Naive thymus-derived CD8-positive, alpha-beta T cell (primary cell): ENCODE results near the gene CLEC16A. TPM values are rescaled to one million over a fixed set of nuclear protein-coding genes. Genes with fewer than 3 reads are reported as not detected.
"Not testable (repeated sequence)": the region's sequence is repeated elsewhere in the genome, so short reads cannot be mapped to it uniquely, and the experiment has no call there.

ENCODE experiments used
- ATAC-seq, 2 donors: fragments of 150-1000 bp; cut with Tn5 transposase in 1 of 2; sonication (Bioruptor Pico), chemical (Tn5 transposase) in 1 of 2; 1 replicate in 1 of 2; 2 replicates in 1 of 2; pipeline ENCODE4 v1.10.0; 2021; ENCODE audit warnings: mild to moderate bottlenecking in 2 of 2, moderate library complexity in 2 of 2
- POLR2A ChIA-PET: fragments of 350-600 bp; sonication (Branson Sonifier 250); formaldehyde crosslinking; loops from one replicate; lab custom pipeline; 2021; ENCODE audit warnings: antibody characterized with exemption; lab: Charles Lee
- DNase-seq, 10 donors: peaks; one replicate each; pipeline versions ENCODE4 v3.0.0 to v3.0.0-alpha.2; 2020 to 2022
- H3K27ac Mint-ChIP-seq, 10 donors: one replicate each; pipeline ENCODE4 v1.8.0; 2020 to 2022; ENCODE audit warnings: mild to moderate bottlenecking in 10 of 10, mixed read lengths in 10 of 10, moderate library complexity in 4 of 10, inconsistent platforms in 1 of 10
- H3K27me3 Mint-ChIP-seq, 5 donors: one replicate each; pipeline ENCODE4 v1.8.0; 2021 to 2022; ENCODE audit warnings: mixed read lengths in 5 of 5
- H3K36me3 Mint-ChIP-seq, 3 donors: one replicate each; pipeline ENCODE4 v1.8.0; 2020 to 2022; ENCODE audit warnings: mixed read lengths in 3 of 3, mild to moderate bottlenecking in 2 of 3, inconsistent platforms in 1 of 3
- H3K4me1 Mint-ChIP-seq, 4 donors: one replicate each; pipeline ENCODE4 v1.8.0; 2021 to 2022; ENCODE audit warnings: mixed read lengths in 4 of 4
- H3K4me3 Mint-ChIP-seq, 10 donors: one replicate each; pipeline ENCODE4 v1.8.0; 2020 to 2022; ENCODE audit warnings: mild to moderate bottlenecking in 10 of 10, mixed read lengths in 10 of 10, moderate library complexity in 6 of 10, inconsistent platforms in 1 of 10
- H3K9me3 Mint-ChIP-seq, 9 donors: one replicate each; pipeline ENCODE4 v1.8.0; 2020 to 2022; ENCODE audit warnings: mixed read lengths in 9 of 9, mild to moderate bottlenecking in 3 of 9, inconsistent platforms in 1 of 9, moderate library complexity in 1 of 9
- polyA plus RNA-seq, 3 donors: library from polyadenylated mRNA; unstranded; fragments of 300-500 nt; fragmentation: Illumina TruSeq; gene quantifications; one replicate each; pipeline ENCODE4 v1.2.3, GENCODE V29; 2021
- total RNA-seq, 8 experiments: library from RNA in 2 of 8; stranded (reverse) in 2 of 8; gene quantifications; one replicate each; pipeline ENCODE4 v1.2.3 and lab custom pipeline; 2021 to 2026

CLEC16A gene
- total and polyA plus RNA-seq, 5 experiments from 2014 or later = 8.5 to 28.8 (median 19.4) TPM

DNA sequence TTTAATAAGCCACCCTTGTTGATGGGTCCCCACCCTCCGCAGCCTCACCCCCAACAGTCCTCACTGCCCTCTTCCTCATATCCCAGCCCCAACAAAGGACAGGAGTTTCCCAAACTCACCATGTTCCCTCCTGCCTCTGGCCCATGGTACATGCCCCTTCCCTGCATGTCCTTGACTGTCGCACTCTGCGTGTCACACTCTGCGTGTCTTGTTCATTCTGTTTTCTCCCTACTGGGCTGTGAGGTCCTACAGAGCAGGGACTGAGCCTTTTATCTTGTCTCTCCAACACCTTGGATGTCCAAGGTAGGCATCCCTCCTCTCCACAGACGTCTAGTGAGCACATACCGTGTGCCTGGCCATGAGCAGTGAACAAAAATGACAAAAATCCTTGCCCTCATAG lies 156.9 kb downstream of the CLEC16A start:
- Mint-ChIP-seq H3K9me3 (no peaks in the 10 kb centered on the region), H3K27me3 (no peaks in the 10 kb centered on the region), H3K4me1 (peaks cover 13 to 39% (median 27%) of the 10 kb centered on the region in 4 donors), H3K27ac (peak overlapping the region in 1 of 10 donors; percentile 47), H3K4me3 (no peak overlapping the region), H3K36me3 (peaks cover 0 to 16% (median 11%) of the 10 kb centered on the region in 3 donors)
- POLR2A ChIA-PET = interaction anchor here (0.6 kb wide), 1 partner anchor 589 kb away, joined by 4 read pairs; no protein-coding TSS in a partner anchor
- DNase-seq (no peak), ATAC-seq (no peak)

DNA sequence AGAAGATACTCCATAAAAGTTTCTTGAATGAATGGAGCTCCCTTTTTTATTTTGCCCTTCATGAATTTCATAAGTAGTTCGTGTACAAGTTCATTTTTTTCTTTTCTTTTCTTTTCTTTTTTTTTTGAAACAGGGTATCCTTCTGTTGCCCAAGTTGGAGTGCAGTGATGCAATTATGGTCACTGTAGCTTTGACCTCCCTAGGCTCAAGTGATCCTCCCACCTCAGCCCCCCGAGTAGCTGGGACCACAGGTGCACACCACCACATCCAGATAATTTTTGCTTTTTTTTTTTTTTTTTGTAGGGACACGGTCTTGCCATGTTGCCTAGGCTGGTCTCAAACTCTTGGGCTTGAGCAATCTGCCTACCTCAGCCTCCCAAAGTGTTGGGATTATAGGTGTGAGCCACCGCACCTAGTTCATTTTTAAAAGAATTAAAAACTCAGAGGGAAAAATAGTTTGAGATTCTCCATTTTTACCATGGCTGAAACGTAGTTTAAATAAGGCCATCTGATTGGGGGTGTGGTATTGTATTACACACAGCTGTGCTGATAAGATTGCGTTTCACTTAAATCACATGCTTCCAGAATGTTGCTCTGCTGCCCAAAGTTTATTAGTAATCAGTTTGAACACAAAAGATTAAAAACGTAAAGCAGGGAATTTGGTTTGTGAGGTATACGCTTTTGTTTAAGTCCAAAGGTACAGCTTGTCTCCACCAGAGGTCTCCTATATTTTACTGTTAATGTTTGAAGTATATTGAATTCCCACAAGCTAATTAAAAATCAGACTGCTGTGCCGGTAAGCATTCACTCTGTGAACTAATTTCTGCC lies 157.5 kb downstream of the CLEC16A start:
- POLR2A ChIA-PET = interaction anchor here (0.6 kb wide), 1 partner anchor 588 kb away, joined by 4 read pairs; no protein-coding TSS in a partner anchor
- no peak for DNase-seq
- ATAC-seq = no peak
- Mint-ChIP-seq H3K4me3 (no peak overlapping the region), H3K9me3 (no peaks in the 10 kb centered on the region), H3K27ac (peak overlapping the region in 1 of 10 donors; percentile 47), H3K27me3 (no peaks in the 10 kb centered on the region), H3K4me1 (peaks cover 13 to 39% (median 27%) of the 10 kb centered on the region in 4 donors), H3K36me3 (peaks cover 0 to 16% (median 11%) of the 10 kb centered on the region in 3 donors)

DNA sequence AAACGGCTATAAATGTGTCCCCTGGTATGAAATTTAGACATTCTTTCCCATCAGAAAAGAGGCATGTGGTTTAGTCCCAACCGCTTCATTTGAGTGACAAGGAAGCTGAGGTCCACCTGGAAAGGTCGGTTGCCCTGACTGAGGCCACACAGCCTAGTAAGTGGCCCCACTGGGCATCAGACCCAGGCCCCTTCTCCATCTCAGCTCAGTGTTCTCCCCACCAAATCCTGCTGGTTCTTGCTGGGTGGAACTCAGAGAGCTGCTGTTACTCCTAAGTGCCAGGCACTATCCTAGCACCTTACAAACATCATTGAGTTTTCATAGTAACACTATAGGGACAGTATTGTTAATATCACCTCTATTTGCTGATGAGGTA lies 158.1 kb downstream of the CLEC16A start:
- POLR2A ChIA-PET = no interaction called here
- no peak for ATAC-seq
- H3K9me3 Mint-ChIP-seq = no peaks in the 10 kb centered on the region
- no peak for DNase-seq
- H3K27me3 Mint-ChIP-seq = no peaks in the 10 kb centered on the region
- peaks cover 0 to 11% (median 11%) of the 10 kb centered on the region in 3 donors for H3K36me3 Mint-ChIP-seq
- H3K27ac Mint-ChIP-seq = no peak overlapping the region
- peaks cover 13 to 39% (median 27%) of the 10 kb centered on the region in 4 donors for H3K4me1 Mint-ChIP-seq
- no peak overlapping the region for H3K4me3 Mint-ChIP-seq

DNA sequence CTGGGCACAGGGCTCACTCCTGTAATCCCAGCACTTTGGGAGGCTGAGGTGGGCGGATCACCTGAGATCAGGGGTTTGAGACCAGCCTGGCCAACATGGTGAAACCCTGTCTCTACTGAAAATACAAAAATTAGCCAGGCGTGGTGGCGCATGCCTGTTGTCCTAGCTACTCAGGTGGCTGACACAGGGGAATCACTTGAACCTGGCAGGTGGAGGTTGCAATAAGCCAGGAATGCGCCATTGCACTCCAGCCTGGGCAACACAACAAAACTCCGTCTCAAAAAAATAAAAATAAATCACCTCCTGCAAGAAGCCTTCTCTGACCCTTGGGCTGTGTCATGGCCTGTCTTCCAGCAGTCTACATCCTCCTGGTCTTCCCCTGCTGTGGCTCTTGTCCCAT lies 158.9 kb downstream of the CLEC16A start:
- H3K9me3 Mint-ChIP-seq, POLR2A ChIA-PET, ATAC-seq, H3K27me3 Mint-ChIP-seq, H3K4me3 Mint-ChIP-seq, DNase-seq: not testable (repeated sequence)
- Mint-ChIP-seq H3K36me3 (peaks cover 0 to 11% (median 6%) of the 10 kb centered on the region in 3 donors), H3K27ac (peak overlapping the region in 2 of 10 donors; percentile 53 to 86), H3K4me1 (peaks cover 13 to 39% (median 27%) of the 10 kb centered on the region in 4 donors)

DNA sequence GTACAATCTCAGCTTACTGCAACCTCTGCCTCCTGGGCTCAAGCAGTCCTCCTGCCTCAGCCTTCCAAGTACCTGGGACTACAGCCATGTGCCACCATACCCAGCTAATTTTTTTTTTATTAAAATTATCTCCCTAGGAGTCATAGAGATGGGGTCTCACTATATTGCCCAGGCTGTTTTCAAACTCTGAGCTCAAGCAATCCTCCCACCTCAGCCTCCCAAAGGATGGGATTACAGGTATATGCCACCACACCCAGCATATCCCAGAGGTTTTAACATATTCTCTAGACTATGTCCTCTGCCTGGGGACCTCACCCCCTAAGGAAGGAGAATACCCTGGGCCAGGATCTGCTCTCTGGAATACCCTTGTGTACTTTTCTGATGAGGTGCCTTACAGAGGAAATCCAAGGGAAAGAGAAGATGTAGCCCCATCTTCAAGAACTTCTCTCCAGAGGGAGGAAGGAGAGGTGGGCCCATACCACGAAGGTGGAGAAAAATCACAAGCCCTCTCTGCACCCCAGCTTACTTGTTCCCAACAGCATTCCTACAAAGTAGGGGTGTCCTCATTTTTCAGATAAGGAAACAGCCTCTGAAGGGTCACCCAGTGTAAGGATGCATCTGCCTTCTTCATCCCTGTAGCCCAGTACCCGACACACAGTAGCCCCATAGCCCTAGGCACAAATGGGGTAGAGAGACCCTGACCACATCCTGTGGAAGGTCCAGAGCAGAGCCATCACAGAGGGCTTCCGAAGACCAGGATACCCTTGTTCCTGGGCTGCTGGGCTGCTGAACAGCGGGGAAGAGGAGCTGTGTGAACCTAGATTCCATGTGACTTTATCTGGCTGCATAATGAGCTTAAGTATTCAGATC lies 160.0 kb downstream of the CLEC16A start:
- peaks cover 0 to 11% (median 6%) of the 10 kb centered on the region in 3 donors for H3K36me3 Mint-ChIP-seq
- H3K4me1 Mint-ChIP-seq = peaks cover 13 to 39% (median 27%) of the 10 kb centered on the region in 4 donors
- ATAC-seq (no peak), DNase-seq (no peak)
- no peaks in the 10 kb centered on the region for H3K9me3 Mint-ChIP-seq
- H3K4me3 Mint-ChIP-seq = no peak overlapping the region
- POLR2A ChIA-PET = interaction anchor here (1.0 kb wide), 1 partner anchor 10 kb away, joined by 3 read pairs; no protein-coding TSS in a partner anchor
- peak overlapping the region in 4 of 10 donors; percentile 46 to 86 (median 66) for H3K27ac Mint-ChIP-seq
- H3K27me3 Mint-ChIP-seq = no peaks in the 10 kb centered on the region

DNA sequence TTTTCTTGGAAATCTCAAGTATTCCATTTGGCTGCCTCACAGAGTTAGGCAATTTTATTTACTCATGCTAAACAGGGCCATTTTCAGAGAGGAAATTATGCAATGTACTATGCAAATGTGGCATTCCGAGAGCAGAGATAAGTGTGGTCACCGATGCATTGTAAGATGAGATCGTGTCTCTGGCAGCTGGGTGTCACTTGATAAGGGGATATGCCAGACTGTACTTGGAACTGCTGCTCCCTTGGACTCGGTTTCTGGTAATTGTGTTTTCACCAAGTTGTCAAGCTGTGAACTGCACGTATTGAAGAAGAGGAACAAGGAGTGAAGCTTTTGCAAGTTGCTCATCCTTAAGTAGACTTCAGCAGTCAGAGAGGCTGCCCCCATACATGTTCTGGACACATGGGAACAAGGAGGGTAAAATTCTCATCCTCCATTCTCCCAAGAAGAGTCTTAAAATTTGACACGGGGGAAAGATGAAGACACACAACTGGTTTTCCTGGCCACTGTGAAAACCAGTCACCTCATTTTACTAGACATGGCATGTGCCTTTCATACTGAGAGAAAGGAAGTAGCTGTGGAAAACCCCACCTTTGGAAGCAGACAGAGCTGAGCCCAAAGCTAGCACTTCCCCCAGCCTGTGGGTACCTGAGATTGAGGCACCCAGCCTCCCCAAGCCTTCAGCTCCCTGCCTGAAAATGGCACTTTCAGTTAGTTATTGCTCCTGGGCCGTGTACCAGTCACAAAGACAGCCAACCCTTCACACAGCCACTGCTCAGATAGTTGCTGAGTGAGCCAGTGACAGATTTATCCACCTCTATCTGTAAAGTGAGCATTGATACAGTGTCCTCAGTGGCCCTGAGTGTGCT lies 160.9 kb downstream of the CLEC16A start:
- H3K4me3 Mint-ChIP-seq = no peak overlapping the region
- H3K9me3 Mint-ChIP-seq = no peaks in the 10 kb centered on the region
- peaks cover 11 to 39% (median 24%) of the 10 kb centered on the region in 4 donors for H3K4me1 Mint-ChIP-seq
- DNase-seq (no peak), ATAC-seq (peak in 1 of 2 donors; percentile 78)
- POLR2A ChIA-PET = interaction anchor here (1.0 kb wide), 1 partner anchor 11 kb away, joined by 3 read pairs; no protein-coding TSS in a partner anchor
- H3K27ac Mint-ChIP-seq = peak overlapping the region in 6 of 10 donors; percentile 7 to 67 (median 37)
- H3K27me3 Mint-ChIP-seq = no peaks in the 10 kb centered on the region
- peaks cover 0 to 7% (median 4%) of the 10 kb centered on the region in 3 donors for H3K36me3 Mint-ChIP-seq

DNA sequence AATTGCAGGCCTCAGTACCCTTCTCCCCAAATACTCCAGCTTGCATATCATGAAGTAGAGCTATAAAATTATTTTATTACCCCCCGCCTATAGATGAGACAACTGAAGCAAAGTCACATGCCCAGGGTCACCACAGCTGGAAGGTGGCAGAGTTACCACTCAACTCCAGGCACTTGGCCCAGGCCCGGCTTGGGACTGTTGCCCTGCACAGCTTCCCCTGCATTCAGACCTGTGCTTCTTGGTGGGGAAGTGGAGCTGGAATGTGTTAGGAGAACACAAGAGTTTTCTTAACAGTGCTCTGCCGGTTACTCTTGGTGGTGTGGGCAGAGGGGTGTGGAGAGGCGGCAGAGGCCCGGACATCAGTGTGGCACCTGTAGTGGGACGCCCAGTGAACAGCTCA lies 162.4 kb downstream of the CLEC16A start:
- H3K9me3 Mint-ChIP-seq = peaks cover 0 to 5% (median 0%) of the 10 kb centered on the region in 9 donors
- no peaks in the 10 kb centered on the region for H3K27me3 Mint-ChIP-seq
- POLR2A ChIA-PET = interaction anchor here (0.5 to 0.7 kb wide), 3 partner anchors 29 to 158 kb away, joined by 3 to 4 read pairs (median 3); no protein-coding TSS in a partner anchor
- H3K27ac Mint-ChIP-seq = no peak overlapping the region
- DNase-seq (no peak), ATAC-seq (no peak)
- H3K4me3 Mint-ChIP-seq = no peak overlapping the region
- peaks cover 11 to 34% (median 24%) of the 10 kb centered on the region in 4 donors for H3K4me1 Mint-ChIP-seq
- H3K36me3 Mint-ChIP-seq = peaks cover 0 to 14% (median 3%) of the 10 kb centered on the region in 3 donors

DNA sequence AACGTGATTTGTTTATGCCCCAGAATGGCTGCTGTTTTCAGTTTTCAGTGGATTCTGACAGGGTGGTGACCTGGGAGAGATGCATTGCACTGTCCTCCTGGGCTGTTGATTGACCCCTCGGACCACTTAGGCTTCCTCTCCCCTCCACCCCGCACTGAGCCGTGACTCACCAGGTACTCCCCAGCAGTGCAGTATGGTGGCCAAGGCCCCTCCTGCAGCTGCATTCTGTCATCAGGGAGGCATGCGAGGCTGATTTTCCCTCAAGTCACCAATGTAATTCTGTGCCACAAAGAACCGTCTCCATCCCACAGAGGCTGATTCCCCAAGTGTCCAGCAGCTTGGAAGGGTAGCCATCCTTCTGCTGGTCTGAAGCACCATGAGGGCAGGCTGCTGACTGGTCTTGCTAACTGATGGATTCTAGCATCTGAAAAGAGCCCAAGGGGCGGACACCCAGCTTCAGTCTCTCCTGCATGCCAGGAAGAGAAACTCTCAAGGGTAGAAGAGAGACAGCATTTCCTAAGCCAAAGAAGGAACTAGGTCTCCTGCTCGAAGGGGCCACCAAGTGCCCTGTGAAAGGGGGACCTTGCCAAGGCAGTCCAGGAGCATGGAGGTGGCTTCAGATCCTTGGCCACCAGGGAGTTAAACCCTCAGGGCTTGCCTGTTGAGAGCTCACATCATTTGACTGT lies 163.6 kb downstream of the CLEC16A start:
- H3K4me3 Mint-ChIP-seq = no peak overlapping the region
- H3K9me3 Mint-ChIP-seq = peaks cover 0 to 5% (median 0%) of the 10 kb centered on the region in 9 donors
- POLR2A ChIA-PET = no interaction called here
- H3K36me3 Mint-ChIP-seq = peaks cover 0 to 10% (median 2%) of the 10 kb centered on the region in 3 donors
- ATAC-seq (no peak), DNase-seq (no peak)
- H3K4me1 Mint-ChIP-seq = peaks cover 13 to 34% (median 26%) of the 10 kb centered on the region in 4 donors
- H3K27ac Mint-ChIP-seq = no peak overlapping the region
- H3K27me3 Mint-ChIP-seq = no peaks in the 10 kb centered on the region

DNA sequence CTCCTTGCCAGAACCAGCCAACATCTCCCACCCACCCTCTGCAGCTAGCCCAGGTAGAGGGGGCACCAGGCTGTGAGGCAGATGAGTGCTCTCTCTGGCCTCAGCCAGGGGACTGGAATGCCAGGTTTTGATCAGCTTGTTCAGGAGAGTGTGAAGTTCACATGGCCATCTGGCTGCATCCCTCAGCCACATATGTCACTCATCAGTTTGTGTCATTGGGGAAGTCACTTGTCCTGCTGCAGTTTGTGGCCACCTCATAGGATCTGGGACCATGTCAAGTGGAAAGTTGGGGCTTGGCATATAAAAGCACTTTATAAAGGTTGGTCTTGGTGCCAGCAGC lies 164.1 kb downstream of the CLEC16A start:
- POLR2A ChIA-PET = no interaction called here
- H3K9me3 Mint-ChIP-seq = peaks cover 0 to 5% (median 0%) of the 10 kb centered on the region in 9 donors
- H3K4me3 Mint-ChIP-seq = no peak overlapping the region
- no peaks in the 10 kb centered on the region for H3K27me3 Mint-ChIP-seq
- ATAC-seq = no peak
- H3K36me3 Mint-ChIP-seq = peaks cover 0 to 10% (median 2%) of the 10 kb centered on the region in 3 donors
- no peak for DNase-seq
- H3K27ac Mint-ChIP-seq = no peak overlapping the region
- H3K4me1 Mint-ChIP-seq = peaks cover 13 to 39% (median 31%) of the 10 kb centered on the region in 4 donors

DNA sequence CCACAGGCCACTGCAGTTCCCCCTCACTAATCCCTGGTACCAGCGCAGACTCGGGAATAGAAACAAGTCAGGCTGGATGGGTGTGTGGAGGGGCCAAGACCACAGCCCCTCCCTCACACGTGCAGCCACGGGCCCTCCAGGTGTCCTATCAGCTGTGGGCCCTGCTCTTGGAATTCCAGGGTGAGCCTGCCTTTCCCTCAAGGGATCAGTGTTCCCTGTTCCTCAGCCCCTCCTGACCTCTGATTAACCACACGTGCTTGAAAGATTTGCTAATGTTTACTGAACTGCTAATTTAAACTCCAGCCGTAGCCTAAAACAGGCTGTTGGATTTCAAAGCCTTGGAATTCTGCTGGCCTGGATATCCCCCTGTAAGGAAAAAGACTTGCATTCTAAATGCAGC lies 165.2 kb downstream of the CLEC16A start:
- POLR2A ChIA-PET = interaction anchor here (0.5 kb wide), 1 partner anchor 635 kb away, joined by 4 read pairs; no protein-coding TSS in a partner anchor
- no peak for DNase-seq
- peaks cover 10 to 41% (median 34%) of the 10 kb centered on the region in 4 donors for H3K4me1 Mint-ChIP-seq
- H3K4me3 Mint-ChIP-seq = no peak overlapping the region
- peaks cover 0 to 10% (median 0%) of the 10 kb centered on the region in 3 donors for H3K36me3 Mint-ChIP-seq
- H3K27ac Mint-ChIP-seq = peak overlapping the region in 1 of 10 donors; percentile 40
- no peaks in the 10 kb centered on the region for H3K27me3 Mint-ChIP-seq
- ATAC-seq = no peak
- peaks cover 0 to 5% (median 0%) of the 10 kb centered on the region in 9 donors for H3K9me3 Mint-ChIP-seq

DNA sequence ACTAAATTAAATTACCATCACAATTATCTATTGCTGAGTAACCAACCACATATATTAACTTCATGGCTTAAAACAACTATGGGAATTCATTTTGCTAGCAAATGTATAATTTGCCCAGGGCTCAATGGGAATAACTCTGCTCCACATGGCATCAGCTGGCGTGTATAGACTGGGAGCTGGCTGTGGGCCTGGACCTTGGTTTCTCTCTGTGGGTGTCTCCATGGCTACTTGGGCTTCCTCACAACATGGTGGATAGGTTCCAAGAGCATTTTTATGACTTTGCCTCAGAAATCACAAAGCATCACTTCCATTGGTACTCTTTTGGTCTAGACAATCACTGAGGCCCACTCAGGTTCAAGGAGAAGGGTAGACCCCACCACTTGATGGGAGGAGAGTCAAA lies 166.8 kb downstream of the CLEC16A start:
- Mint-ChIP-seq H3K36me3 (peaks cover 0 to 10% (median 0%) of the 10 kb centered on the region in 3 donors), H3K27me3 (no peaks in the 10 kb centered on the region), H3K4me3 (no peak overlapping the region), H3K9me3 (peaks cover 0 to 5% (median 0%) of the 10 kb centered on the region in 9 donors), H3K4me1 (peaks cover 7 to 33% (median 29%) of the 10 kb centered on the region in 4 donors), H3K27ac (no peak overlapping the region)
- POLR2A ChIA-PET = no interaction called here
- no peak for DNase-seq
- no peak for ATAC-seq
